PC-3 (cell line): ENCODE results near the gene CREB3L4.

Experiments used
- CTCF ChIP-seq: fragments of 300-600 bp; sonication (generic); conservative IDR thresholded peaks from 2 replicates; pipeline ENCODE4 v1.5.1; 2017; ENCODE audit warnings: antibody characterized with exemption, low read depth, mild to moderate bottlenecking, low read length
- EZH2 ChIP-seq: fragments of 300-600 bp; sonication (generic); IDR thresholded peaks from one replicate; pipeline ENCODE4 v1.6.1; 2017; ENCODE audit warnings: antibody characterized with exemption, mild to moderate bottlenecking, low read length; ENCODE audit not compliant: unreplicated experiment

- TF ChIP-seq EZH2 (no peak), CTCF (no peak)
Observed at GRCh38 chr1:153991806-153992205, 24.1 kb downstream of the CREB3L4 start.
